HepG2 (cell line): Measurements from ENCODE around the gene CBX2. TPM values are rescaled to one million over a fixed set of nuclear protein-coding genes. Genes with fewer than 3 reads are reported as not detected.

Experiments
- CBX1 ChIP-seq: IDR thresholded peaks from one replicate; pipeline ENCODE4 v1.6.1; 2016; ENCODE audit warnings: antibody characterized with exemption, low read depth
- CEBPB ChIP-seq: IDR thresholded peaks from 2 replicates; pipeline ENCODE4 v1.6.1; 2011; ENCODE audit warnings: low read depth, low read length, improper control_type of control experiment, borderline replicate concordance
- CSRNP1 ChIP-seq: sonication (generic); formaldehyde crosslinking; IDR thresholded peaks from 2 replicates; pipeline ENCODE4 v1.8.1; 2023; ENCODE audit warnings: mild to moderate bottlenecking, missing genetic modification reagents
- EED ChIP-seq: sonication (generic); formaldehyde crosslinking; IDR thresholded peaks from 2 replicates; pipeline ENCODE4 v1.5.0; 2020; ENCODE audit warnings: mild to moderate bottlenecking, missing genetic modification reagents
- IRX3 ChIP-seq: sonication (generic); formaldehyde crosslinking; IDR thresholded peaks from 2 replicates; pipeline ENCODE4 v1.8.1; 2023; ENCODE audit warnings: mild to moderate bottlenecking, low read depth, missing genetic modification reagents, borderline replicate concordance
- KIAA2018 ChIP-seq: sonication (generic); formaldehyde crosslinking; IDR thresholded peaks from 2 replicates; pipeline ENCODE4 v1.5.0; 2020; ENCODE audit warnings: mild to moderate bottlenecking, missing genetic modification reagents, borderline replicate concordance
- MAFF ChIP-seq: IDR thresholded peaks from 2 replicates; pipeline ENCODE4 v1.6.1; 2011; ENCODE audit warnings: low read depth, low read length, improper control_type of control experiment
- MNT ChIP-seq: fragments of 450-650 bp; IDR thresholded peaks from 2 replicates; pipeline ENCODE4 v1.6.1; 2016
- NR2C2 ChIP-seq: sonication (generic); formaldehyde crosslinking; IDR thresholded peaks from 2 replicates; pipeline ENCODE4 v1.4.0; 2020; ENCODE audit warnings: missing genetic modification reagents, mild to moderate bottlenecking, moderate library complexity, borderline replicate concordance
- PCBP2 ChIP-seq: fragments of 200-400 bp; formaldehyde crosslinking; optimal IDR thresholded peaks from 2 replicates; pipeline ENCODE3; 2018; ENCODE audit warnings: low read length, low read depth; ENCODE audit not compliant: poor library complexity, severe bottlenecking
- ZNF121 ChIP-seq: sonication (generic); formaldehyde crosslinking; IDR thresholded peaks from 2 replicates; pipeline ENCODE4 v1.5.0; 2020; ENCODE audit warnings: mild to moderate bottlenecking, missing genetic modification reagents
- ZNF180 ChIP-seq: sonication (generic); formaldehyde crosslinking; IDR thresholded peaks from 2 replicates; pipeline ENCODE4 v1.4.0; 2020; ENCODE audit warnings: low read depth, missing genetic modification reagents, borderline replicate concordance
- ZNF253 ChIP-seq: sonication (generic); formaldehyde crosslinking; IDR thresholded peaks from 2 replicates; pipeline ENCODE4 v1.8.0; 2022; ENCODE audit warnings: mild to moderate bottlenecking, missing genetic modification reagents, borderline replicate concordance
- ZNF879 ChIP-seq: sonication (generic); formaldehyde crosslinking; IDR thresholded peaks from 2 replicates; pipeline ENCODE4 v1.8.1; 2023; ENCODE audit warnings: missing genetic modification reagents
- polyA plus RNA-seq, 8 experiments: library from polyadenylated mRNA; depleted of rRNA in 3 of 8; stranded (reverse) in 7 of 8; unstranded in 1 of 8; fragments of >200 nt; fragmentation: Illumina TruSeq in 4 of 8; extraction: Trizol in 4 of 8; gene quantifications; 2 replicates each; pipeline versions ENCODE4 v1.2.1 to v1.2.3, GENCODE V29; 2011 to 2016; ENCODE audit warnings: low read depth in 4 of 8, missing spikeins in 1 of 8, mixed read lengths in 1 of 8; ENCODE audit not compliant: insufficient read depth in 1 of 8
- total RNA-seq, 5 experiments: library from RNA; depleted of rRNA; stranded (reverse); fragments of >200 nt; fragmentation: Illumina TruSeq; extraction: Trizol; gene quantifications; 2 replicates each; pipeline ENCODE4 v1.2.3, GENCODE V29; 2016; ENCODE audit warnings: low read depth in 1 of 5
- TF ChIP-seq, protein P1 (sequence below): sonication (generic); formaldehyde crosslinking; IDR thresholded peaks from 2 replicates; pipeline ENCODE4 v1.5.0; 2020; ENCODE audit warnings: missing genetic modification reagents

Gene CBX2
- total and polyA plus RNA-seq, 2 of the 13 experiments (the other 11 are each of a cell fraction or from before 2014, with no cell fraction given) = 14.5 to 31.1 TPM

- TF ChIP-seq MAFF = no peak
- TF ChIP-seq ZNF180 (CRISPR knock-in tag) = no peak
- no peak for TF ChIP-seq CEBPB
- 0 out of 2 replicates have a peak, but pooled peaks have one; percentile 14 for TF ChIP-seq EED (CRISPR knock-in tag)
- TF ChIP-seq ZNF879 = no peak
- no peak for TF ChIP-seq PCBP2
- TF ChIP-seq ZNF121 = peak; percentile 29; the same call in 1 of the 2 replicates
- 0 out of 2 replicates have a peak, but pooled peaks have one; percentile 78 for TF ChIP-seq CSRNP1 (CRISPR knock-in tag)
- TF ChIP-seq, protein P1, sequence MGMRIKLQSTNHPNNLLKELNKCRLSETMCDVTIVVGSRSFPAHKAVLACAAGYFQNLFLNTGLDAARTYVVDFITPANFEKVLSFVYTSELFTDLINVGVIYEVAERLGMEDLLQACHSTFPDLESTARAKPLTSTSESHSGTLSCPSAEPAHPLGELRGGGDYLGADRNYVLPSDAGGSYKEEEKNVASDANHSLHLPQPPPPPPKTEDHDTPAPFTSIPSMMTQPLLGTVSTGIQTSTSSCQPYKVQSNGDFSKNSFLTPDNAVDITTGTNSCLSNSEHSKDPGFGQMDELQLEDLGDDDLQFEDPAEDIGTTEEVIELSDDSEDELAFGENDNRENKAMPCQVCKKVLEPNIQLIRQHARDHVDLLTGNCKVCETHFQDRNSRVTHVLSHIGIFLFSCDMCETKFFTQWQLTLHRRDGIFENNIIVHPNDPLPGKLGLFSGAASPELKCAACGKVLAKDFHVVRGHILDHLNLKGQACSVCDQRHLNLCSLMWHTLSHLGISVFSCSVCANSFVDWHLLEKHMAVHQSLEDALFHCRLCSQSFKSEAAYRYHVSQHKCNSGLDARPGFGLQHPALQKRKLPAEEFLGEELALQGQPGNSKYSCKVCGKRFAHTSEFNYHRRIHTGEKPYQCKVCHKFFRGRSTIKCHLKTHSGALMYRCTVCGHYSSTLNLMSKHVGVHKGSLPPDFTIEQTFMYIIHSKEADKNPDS (CRISPR knock-in tag) = no peak
- TF ChIP-seq ZNF253 = 0 out of 2 replicates have a peak, but pooled peaks have one; percentile 61
- no peak for TF ChIP-seq CBX1
- TF ChIP-seq NR2C2 (CRISPR knock-in tag) = no peak
- no peak for TF ChIP-seq KIAA2018
- TF ChIP-seq MNT = peak; percentile 87
- 0 out of 2 replicates have a peak, but pooled peaks have one; percentile 68 for TF ChIP-seq IRX3 (CRISPR knock-in tag)
Measured at GRCh38 chr17:79796763-79797491, 19.0 kb downstream of the CBX2 start, which contains the start of gene CBX8 (continued).
